GM19099 (cell line): ENCODE measurements around the gene BAZ1A.

Source experiments
- POLR2A ChIP-seq: IDR thresholded peaks from 3 replicates; pipeline ENCODE4 v1.6.1; 2011; ENCODE audit warnings: low read depth; ENCODE audit not compliant: insufficient read length; ENCODE audit errors: extremely low read depth

The BAZ1A gene

GRCh38 chr14:34875031-34875922 lies at the start of gene BAZ1A:
Gene BAZ1A (minus strand): TSS chr14:34875360. CDS start chr14:34874604, 756 bp downstream.
- peak; percentile 72 for TF ChIP-seq POLR2A

GRCh38 chr14:34920339-34920738 lies 45.2 kb upstream of the BAZ1A start:
- TF ChIP-seq POLR2A: no peak

- TF ChIP-seq POLR2A: no peak
Observed at GRCh38 chr14:34913619-34914018, 38.5 kb upstream of the BAZ1A start.

GRCh38 chr14:34912966-34913365 lies 37.8 kb upstream of the BAZ1A start:
- no peak for TF ChIP-seq POLR2A

GRCh38 chr14:34912182-34912581 lies 37.0 kb upstream of the BAZ1A start:
- no peak for TF ChIP-seq POLR2A

GRCh38 chr14:34911209-34912150 lies 36.3 kb upstream of the BAZ1A start:
- TF ChIP-seq POLR2A: no peak

GRCh38 chr14:34906287-34906686 lies 31.1 kb upstream of the BAZ1A start:
- TF ChIP-seq POLR2A: no peak

- no peak for TF ChIP-seq POLR2A
Observed at GRCh38 chr14:34895277-34895676, 20.1 kb upstream of the BAZ1A start.

- TF ChIP-seq POLR2A: no peak
Observed at GRCh38 chr14:34890937-34891336, 15.8 kb upstream of the BAZ1A start.

- TF ChIP-seq POLR2A: no peak
Observed at GRCh38 chr14:34888186-34888585, 13.0 kb upstream of the BAZ1A start.

GRCh38 chr14:34883954-34884353 lies 8.8 kb upstream of the BAZ1A start:
- TF ChIP-seq POLR2A: no peak

GRCh38 chr14:34874386-34875030 lies 652 bp downstream of the BAZ1A start:
- TF ChIP-seq POLR2A: peak; percentile 23

- TF ChIP-seq POLR2A: peak; percentile 53
Observed at GRCh38 chr14:34873589-34874385, 1.4 kb downstream of the BAZ1A start.
